HepG2 (cell line): ENCODE measurements around the gene THSD1. TPM values are rescaled to one million over a fixed set of nuclear protein-coding genes. Genes with fewer than 3 reads are reported as not detected.
A peak's percentile ranks its signal among the peaks of the same experiment; 100 is the strongest.

Experiments used
- ARID3A ChIP-seq: IDR thresholded peaks from 2 replicates; pipeline ENCODE4 v1.6.1; 2012; ENCODE audit warnings: low read depth, low read length, improper control_type of control experiment
- GTF2F1 ChIP-seq: fragments of 150-350 bp; IDR thresholded peaks from 2 replicates; pipeline ENCODE4 v1.6.1; 2014; ENCODE audit warnings: low read length
- HMGXB3 ChIP-seq: sonication (generic); formaldehyde crosslinking; IDR thresholded peaks from 2 replicates; pipeline ENCODE4 v1.4.0; 2020; ENCODE audit warnings: missing genetic modification reagents, borderline replicate concordance
- NFIB ChIP-seq: sonication (generic); formaldehyde crosslinking; IDR thresholded peaks from 2 replicates; pipeline ENCODE4 v1.9.0; 2021; ENCODE audit warnings: missing genetic modification reagents, mild to moderate bottlenecking, borderline replicate concordance
- SSRP1 ChIP-seq: IDR thresholded peaks from 2 replicates; pipeline ENCODE4 v1.6.1; 2016; ENCODE audit warnings: control low read depth
- TFDP2 ChIP-seq: sonication (generic); formaldehyde crosslinking; IDR thresholded peaks from 2 replicates; pipeline ENCODE4 v1.4.0; 2020; ENCODE audit warnings: missing genetic modification reagents
- ZNF30 ChIP-seq: sonication (generic); formaldehyde crosslinking; IDR thresholded peaks from 2 replicates; pipeline ENCODE4 v1.5.0; 2020; ENCODE audit warnings: mild to moderate bottlenecking, missing genetic modification reagents
- ZNF792 ChIP-seq: IDR thresholded peaks from 2 replicates; pipeline ENCODE4 v1.6.1; 2016
- polyA plus RNA-seq, 8 experiments: library from polyadenylated mRNA; depleted of rRNA in 3 of 8; stranded (reverse) in 7 of 8; unstranded in 1 of 8; fragments of >200 nt; fragmentation: Illumina TruSeq in 4 of 8; extraction: Trizol in 4 of 8; gene quantifications; 2 replicates each; pipeline versions ENCODE4 v1.2.1 to v1.2.3, GENCODE V29; 2011 to 2016; ENCODE audit warnings: low read depth in 4 of 8, missing spikeins in 1 of 8, mixed read lengths in 1 of 8; ENCODE audit not compliant: insufficient read depth in 1 of 8
- total RNA-seq, 5 experiments: library from RNA; depleted of rRNA; stranded (reverse); fragments of >200 nt; fragmentation: Illumina TruSeq; extraction: Trizol; gene quantifications; 2 replicates each; pipeline ENCODE4 v1.2.3, GENCODE V29; 2016; ENCODE audit warnings: low read depth in 1 of 5
- TF ChIP-seq, protein P1 (sequence below), 2 experiments: sonication (generic) in 1 of 2; formaldehyde crosslinking in 1 of 2; IDR thresholded peaks; 2 replicates each; pipeline versions ENCODE4 v1.4.0 to v1.6.1; 2016 to 2020; ENCODE audit warnings: borderline replicate concordance in 1 of 2, low read depth in 1 of 2, mild to moderate bottlenecking in 1 of 2, missing genetic modification reagents in 1 of 2
- TF ChIP-seq, protein P2 (sequence below): sonication (generic); formaldehyde crosslinking; conservative IDR thresholded peaks from 2 replicates; pipeline ENCODE4 v1.5.0; 2020; ENCODE audit warnings: missing genetic modification reagents
- TF ChIP-seq, protein P3 (sequence below): sonication (generic); formaldehyde crosslinking; IDR thresholded peaks from 2 replicates; pipeline ENCODE4 v1.9.0; 2021; ENCODE audit warnings: missing genetic modification reagents, borderline replicate concordance

THSD1 gene
- total and polyA plus RNA-seq, 2 of the 13 experiments (the other 11 are each of a cell fraction or from before 2014, with no cell fraction given), result 0.11 to 0.15 TPM

- TF ChIP-seq, protein P1, sequence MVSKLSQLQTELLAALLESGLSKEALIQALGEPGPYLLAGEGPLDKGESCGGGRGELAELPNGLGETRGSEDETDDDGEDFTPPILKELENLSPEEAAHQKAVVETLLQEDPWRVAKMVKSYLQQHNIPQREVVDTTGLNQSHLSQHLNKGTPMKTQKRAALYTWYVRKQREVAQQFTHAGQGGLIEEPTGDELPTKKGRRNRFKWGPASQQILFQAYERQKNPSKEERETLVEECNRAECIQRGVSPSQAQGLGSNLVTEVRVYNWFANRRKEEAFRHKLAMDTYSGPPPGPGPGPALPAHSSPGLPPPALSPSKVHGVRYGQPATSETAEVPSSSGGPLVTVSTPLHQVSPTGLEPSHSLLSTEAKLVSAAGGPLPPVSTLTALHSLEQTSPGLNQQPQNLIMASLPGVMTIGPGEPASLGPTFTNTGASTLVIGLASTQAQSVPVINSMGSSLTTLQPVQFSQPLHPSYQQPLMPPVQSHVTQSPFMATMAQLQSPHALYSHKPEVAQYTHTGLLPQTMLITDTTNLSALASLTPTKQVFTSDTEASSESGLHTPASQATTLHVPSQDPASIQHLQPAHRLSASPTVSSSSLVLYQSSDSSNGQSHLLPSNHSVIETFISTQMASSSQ (IDR thresholded peaks at IDR 0.05; ENCODE audit: low read depth), result no peak
- TF ChIP-seq, protein P1 (CRISPR knock-in tag; IDR thresholded peaks at IDR 0.05; ENCODE audit: borderline replicate concordance), result no peak
- TF ChIP-seq HMGXB3, result no peak
- TF ChIP-seq, protein P2, sequence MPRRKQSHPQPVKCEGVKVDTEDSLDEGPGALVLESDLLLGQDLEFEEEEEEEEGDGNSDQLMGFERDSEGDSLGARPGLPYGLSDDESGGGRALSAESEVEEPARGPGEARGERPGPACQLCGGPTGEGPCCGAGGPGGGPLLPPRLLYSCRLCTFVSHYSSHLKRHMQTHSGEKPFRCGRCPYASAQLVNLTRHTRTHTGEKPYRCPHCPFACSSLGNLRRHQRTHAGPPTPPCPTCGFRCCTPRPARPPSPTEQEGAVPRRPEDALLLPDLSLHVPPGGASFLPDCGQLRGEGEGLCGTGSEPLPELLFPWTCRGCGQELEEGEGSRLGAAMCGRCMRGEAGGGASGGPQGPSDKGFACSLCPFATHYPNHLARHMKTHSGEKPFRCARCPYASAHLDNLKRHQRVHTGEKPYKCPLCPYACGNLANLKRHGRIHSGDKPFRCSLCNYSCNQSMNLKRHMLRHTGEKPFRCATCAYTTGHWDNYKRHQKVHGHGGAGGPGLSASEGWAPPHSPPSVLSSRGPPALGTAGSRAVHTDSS (CRISPR knock-in tag), result no peak
- TF ChIP-seq ZNF792 (CRISPR knock-in tag), result no peak
- no peak for TF ChIP-seq ZNF30 (CRISPR knock-in tag)
- TF ChIP-seq NFIB (CRISPR knock-in tag), result no peak
- TF ChIP-seq TFDP2, result peak; percentile 90
- 0 out of 2 replicates have a peak, but pooled peaks have one; percentile 12 for TF ChIP-seq ARID3A
- no peak for TF ChIP-seq SSRP1
- no peak for TF ChIP-seq GTF2F1
- TF ChIP-seq, protein P3, sequence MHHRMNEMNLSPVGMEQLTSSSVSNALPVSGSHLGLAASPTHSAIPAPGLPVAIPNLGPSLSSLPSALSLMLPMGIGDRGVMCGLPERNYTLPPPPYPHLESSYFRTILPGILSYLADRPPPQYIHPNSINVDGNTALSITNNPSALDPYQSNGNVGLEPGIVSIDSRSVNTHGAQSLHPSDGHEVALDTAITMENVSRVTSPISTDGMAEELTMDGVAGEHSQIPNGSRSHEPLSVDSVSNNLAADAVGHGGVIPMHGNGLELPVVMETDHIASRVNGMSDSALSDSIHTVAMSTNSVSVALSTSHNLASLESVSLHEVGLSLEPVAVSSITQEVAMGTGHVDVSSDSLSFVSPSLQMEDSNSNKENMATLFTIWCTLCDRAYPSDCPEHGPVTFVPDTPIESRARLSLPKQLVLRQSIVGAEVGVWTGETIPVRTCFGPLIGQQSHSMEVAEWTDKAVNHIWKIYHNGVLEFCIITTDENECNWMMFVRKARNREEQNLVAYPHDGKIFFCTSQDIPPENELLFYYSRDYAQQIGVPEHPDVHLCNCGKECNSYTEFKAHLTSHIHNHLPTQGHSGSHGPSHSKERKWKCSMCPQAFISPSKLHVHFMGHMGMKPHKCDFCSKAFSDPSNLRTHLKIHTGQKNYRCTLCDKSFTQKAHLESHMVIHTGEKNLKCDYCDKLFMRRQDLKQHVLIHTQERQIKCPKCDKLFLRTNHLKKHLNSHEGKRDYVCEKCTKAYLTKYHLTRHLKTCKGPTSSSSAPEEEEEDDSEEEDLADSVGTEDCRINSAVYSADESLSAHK (CRISPR knock-in tag), result no peak
Observed at GRCh38 chr13:52454820-52455676, 49.1 kb upstream of the THSD1 start, which contains the start of gene CKAP2 (continued).
